ENCODE measurements around the gene NOS1AP.

NOS1AP gene

DNA sequence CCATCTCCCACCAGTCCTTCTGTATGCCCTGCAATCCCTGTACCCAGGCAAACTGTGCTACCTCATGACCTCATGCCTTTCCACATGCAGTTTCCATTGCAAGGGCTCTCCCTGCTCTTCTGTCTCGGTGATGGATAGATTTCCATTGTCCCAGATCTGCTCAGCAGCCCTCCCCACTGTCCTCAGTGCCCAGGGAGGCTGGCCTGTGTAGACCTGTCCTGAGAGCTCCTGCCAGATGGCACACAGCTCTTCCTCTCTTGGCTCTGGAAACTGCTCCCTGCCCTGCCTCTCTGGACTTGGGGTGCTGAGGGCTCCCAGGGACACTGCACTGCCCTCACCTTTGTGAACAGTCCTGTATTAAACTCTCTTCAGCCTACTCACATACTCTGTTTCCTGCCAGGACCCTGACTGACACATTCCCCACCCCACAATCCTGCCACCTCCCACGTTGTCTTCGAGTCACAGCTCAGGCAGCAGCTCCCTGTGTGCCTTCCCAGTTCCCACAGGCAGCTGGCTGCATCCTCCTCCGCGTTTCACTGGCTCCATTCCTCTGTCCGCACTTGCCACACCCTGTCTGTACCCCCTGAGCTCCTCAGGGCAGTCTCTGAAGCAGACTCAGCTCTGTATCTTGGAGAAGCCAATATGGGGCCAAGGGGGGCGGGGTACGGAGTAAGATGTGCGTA is 250.1 kb downstream of the NOS1AP start:
- Histone ChIP-seq H3K4me1 (ENCODE audit: insufficient read depth, low read length, severe bottlenecking) (no peaks in the 10 kb centered on the region), H3K9ac (ENCODE audit: low read length) (no peak overlapping the region), H3K27me3 (ENCODE audit: insufficient read depth, low read length) (no peaks in the 10 kb centered on the region), H3K27ac (ENCODE audit: low read depth, low read length, poor library complexity, severe bottlenecking) (no peak overlapping the region), H3K9me3 (ENCODE audit: low read length) (no peaks in the 10 kb centered on the region), H3K36me3 (ENCODE audit: insufficient read depth, low read length) (no peaks in the 10 kb centered on the region), H4K20me1 (ENCODE audit: insufficient read depth, low read length) (no peaks in the 10 kb centered on the region), H2AFZ (ENCODE audit: low read length) (no peak overlapping the region), H3K4me3 (ENCODE audit: low read depth, low read length, poor library complexity, severe bottlenecking) (no peak overlapping the region), H3F3A (ENCODE audit: insufficient read depth, low read length) (no peaks in the 10 kb centered on the region), H3K79me2 (ENCODE audit: insufficient read depth, low read length) (no peaks in the 10 kb centered on the region), H3K9me2 (ENCODE audit: low read depth, low read length) (no peaks in the 10 kb centered on the region), H3K4me2 (ENCODE audit: low read length) (no peak overlapping the region)
- no peak for TF ChIP-seq EZH2 (IDR thresholded peaks at IDR 0.05; ENCODE audit: borderline replicate concordance, low read length)
- TF ChIP-seq, protein P1, sequence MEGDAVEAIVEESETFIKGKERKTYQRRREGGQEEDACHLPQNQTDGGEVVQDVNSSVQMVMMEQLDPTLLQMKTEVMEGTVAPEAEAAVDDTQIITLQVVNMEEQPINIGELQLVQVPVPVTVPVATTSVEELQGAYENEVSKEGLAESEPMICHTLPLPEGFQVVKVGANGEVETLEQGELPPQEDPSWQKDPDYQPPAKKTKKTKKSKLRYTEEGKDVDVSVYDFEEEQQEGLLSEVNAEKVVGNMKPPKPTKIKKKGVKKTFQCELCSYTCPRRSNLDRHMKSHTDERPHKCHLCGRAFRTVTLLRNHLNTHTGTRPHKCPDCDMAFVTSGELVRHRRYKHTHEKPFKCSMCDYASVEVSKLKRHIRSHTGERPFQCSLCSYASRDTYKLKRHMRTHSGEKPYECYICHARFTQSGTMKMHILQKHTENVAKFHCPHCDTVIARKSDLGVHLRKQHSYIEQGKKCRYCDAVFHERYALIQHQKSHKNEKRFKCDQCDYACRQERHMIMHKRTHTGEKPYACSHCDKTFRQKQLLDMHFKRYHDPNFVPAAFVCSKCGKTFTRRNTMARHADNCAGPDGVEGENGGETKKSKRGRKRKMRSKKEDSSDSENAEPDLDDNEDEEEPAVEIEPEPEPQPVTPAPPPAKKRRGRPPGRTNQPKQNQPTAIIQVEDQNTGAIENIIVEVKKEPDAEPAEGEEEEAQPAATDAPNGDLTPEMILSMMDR (IDR thresholded peaks at IDR 0.05; ENCODE audit: low read length), result no peak

DNA sequence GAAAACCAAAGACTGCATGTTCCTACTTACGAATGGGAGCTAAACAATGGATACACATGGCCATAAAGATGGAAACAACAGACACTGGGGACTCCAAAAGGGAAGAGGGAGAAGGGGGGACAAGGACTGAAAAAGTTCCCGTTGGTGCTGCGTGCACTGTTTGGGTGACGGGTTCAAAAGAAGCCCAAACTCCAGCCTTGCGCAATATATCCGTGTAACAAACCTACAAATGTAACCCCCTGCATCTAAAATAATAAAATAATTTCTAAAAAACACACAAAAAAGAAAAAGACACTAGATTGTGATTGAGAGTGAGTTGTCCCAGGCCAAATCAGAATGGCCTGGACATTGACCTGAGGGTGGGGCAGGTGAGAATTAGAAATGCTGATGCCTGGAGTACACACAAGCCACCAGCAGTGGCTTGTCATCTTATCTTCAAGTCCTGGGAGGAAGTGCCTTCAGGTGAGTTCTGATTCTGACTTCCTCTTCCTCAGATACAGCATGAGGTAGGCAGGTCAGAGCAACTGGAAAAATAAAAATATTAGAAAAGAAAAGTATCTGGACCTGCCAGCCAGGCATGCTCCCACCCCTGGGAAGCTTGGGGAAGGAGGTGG is 252.4 kb downstream of the NOS1AP start:
- H2AFZ ChIP-seq (ENCODE audit: low read length), result no peak overlapping the region
- no peak overlapping the region for H3K4me2 ChIP-seq (ENCODE audit: low read length)
- no peaks in the 10 kb centered on the region for H4K20me1 ChIP-seq (ENCODE audit: insufficient read depth, low read length)
- no peaks in the 10 kb centered on the region for H3K36me3 ChIP-seq (ENCODE audit: insufficient read depth, low read length)
- TF ChIP-seq, protein P1 (IDR thresholded peaks at IDR 0.05; ENCODE audit: low read length), result no peak
- no peak for TF ChIP-seq EZH2 (IDR thresholded peaks at IDR 0.05; ENCODE audit: borderline replicate concordance, low read length)
- H3K79me2 ChIP-seq (ENCODE audit: insufficient read depth, low read length), result no peaks in the 10 kb centered on the region
- no peak overlapping the region for H3K4me3 ChIP-seq (ENCODE audit: low read depth, low read length, poor library complexity, severe bottlenecking)
- H3K9me3 ChIP-seq (ENCODE audit: low read length), result no peaks in the 10 kb centered on the region
- no peaks in the 10 kb centered on the region for H3K4me1 ChIP-seq (ENCODE audit: insufficient read depth, low read length, severe bottlenecking)
- H3K9ac ChIP-seq (ENCODE audit: low read length), result no peak overlapping the region
- H3K27ac ChIP-seq (ENCODE audit: low read depth, low read length, poor library complexity, severe bottlenecking), result no peak overlapping the region
- no peaks in the 10 kb centered on the region for H3K9me2 ChIP-seq (ENCODE audit: low read depth, low read length)
- no peaks in the 10 kb centered on the region for H3K27me3 ChIP-seq (ENCODE audit: insufficient read depth, low read length)
- no peaks in the 10 kb centered on the region for H3F3A ChIP-seq (ENCODE audit: insufficient read depth, low read length)

DNA sequence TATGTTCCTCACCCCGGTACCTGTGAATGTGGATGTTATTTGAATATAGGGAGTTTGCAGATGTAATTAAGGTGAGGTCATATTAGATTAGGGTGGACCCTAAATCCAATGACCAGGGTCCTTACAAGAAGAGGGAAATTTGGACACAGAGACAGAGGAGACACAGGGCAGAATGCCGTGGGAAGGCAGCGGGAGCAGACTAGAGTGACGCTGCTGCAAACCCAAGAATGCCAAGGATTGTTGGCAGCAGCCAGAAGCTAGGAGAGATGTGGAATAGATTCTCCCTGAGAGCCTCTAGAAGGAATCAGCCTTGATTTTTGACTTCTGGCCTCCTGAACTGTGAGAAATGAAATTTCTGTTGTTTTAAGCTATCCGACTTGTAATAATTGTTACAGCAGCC is 253.5 kb downstream of the NOS1AP start:
- H3K27me3 ChIP-seq (ENCODE audit: insufficient read depth, low read length), result no peaks in the 10 kb centered on the region
- H4K20me1 ChIP-seq (ENCODE audit: insufficient read depth, low read length), result no peaks in the 10 kb centered on the region
- no peak overlapping the region for H3K27ac ChIP-seq (ENCODE audit: low read depth, low read length, poor library complexity, severe bottlenecking)
- H3K9me3 ChIP-seq (ENCODE audit: low read length), result no peaks in the 10 kb centered on the region
- H3K36me3 ChIP-seq (ENCODE audit: insufficient read depth, low read length), result no peaks in the 10 kb centered on the region
- no peak for TF ChIP-seq EZH2 (IDR thresholded peaks at IDR 0.05; ENCODE audit: borderline replicate concordance, low read length)
- TF ChIP-seq, protein P1 (IDR thresholded peaks at IDR 0.05; ENCODE audit: low read length), result no peak
- no peak overlapping the region for H3K4me3 ChIP-seq (ENCODE audit: low read depth, low read length, poor library complexity, severe bottlenecking)
- no peaks in the 10 kb centered on the region for H3K9me2 ChIP-seq (ENCODE audit: low read depth, low read length)
- H3K4me2 ChIP-seq (ENCODE audit: low read length), result no peak overlapping the region
- H3F3A ChIP-seq (ENCODE audit: insufficient read depth, low read length), result no peaks in the 10 kb centered on the region
- H3K9ac ChIP-seq (ENCODE audit: low read length), result no peak overlapping the region
- no peaks in the 10 kb centered on the region for H3K4me1 ChIP-seq (ENCODE audit: insufficient read depth, low read length, severe bottlenecking)
- H3K79me2 ChIP-seq (ENCODE audit: insufficient read depth, low read length), result no peaks in the 10 kb centered on the region
- H2AFZ ChIP-seq (ENCODE audit: low read length), result no peak overlapping the region

Measured in OCI-LY1 (cell line).